ENCODE results near the gene C11orf24. TPM values are rescaled to one million over a fixed set of nuclear protein-coding genes. Genes with fewer than 3 reads are reported as not detected.

Gene C11orf24
- total RNA-seq, 1 experiment from 2014 or later: 37.8 TPM

DNA sequence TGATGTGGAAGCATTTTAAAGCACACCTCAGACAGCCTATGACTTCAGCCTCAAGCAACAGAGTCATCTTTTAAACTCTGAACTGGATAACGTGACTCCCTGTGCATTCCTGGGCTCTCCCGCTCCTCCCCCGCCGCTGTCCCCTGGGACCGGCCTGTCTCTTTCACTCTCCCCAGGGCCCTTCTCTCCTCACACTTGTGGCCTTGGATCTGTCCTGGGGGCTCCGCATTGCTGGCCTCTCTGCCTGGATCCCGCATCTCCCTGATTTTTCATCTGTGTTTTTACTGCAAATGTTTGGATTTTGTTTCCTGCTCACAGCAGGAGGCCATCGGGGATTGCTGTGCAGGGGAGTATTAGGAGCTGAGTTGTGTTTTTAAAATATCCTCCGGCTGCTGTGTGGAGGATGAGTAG lies 15.4 kb downstream of the C11orf24 start:
- H3K4me2 ChIP-seq (ENCODE audit: low read length): no peak overlapping the region
- H4K20me1 ChIP-seq (ENCODE audit: insufficient read depth): no peaks in the 10 kb centered on the region
- no peaks in the 10 kb centered on the region for H3K79me2 ChIP-seq (ENCODE audit: insufficient read depth, low read length)
- H3K4me1 ChIP-seq (ENCODE audit: control insufficient read depth in 1 of 2, insufficient read depth in 2 of 2, low read length in 2 of 2): peaks cover 3 to 17% of the 10 kb centered on the region in 2 experiments; a peak in 3 of 4 replicates
- no peak overlapping the region for H2AFZ ChIP-seq (ENCODE audit: low read depth, low read length, poor library complexity, severe bottlenecking)
- no peaks in the 10 kb centered on the region for H3K27me3 ChIP-seq (ENCODE audit: insufficient read depth, low read length)
- ChIA-PET CTCF (no interaction called here), POLR2A (no interaction called here), RAD21 (ENCODE audit: low non-redundant PET in 1 of 2, low total read pairs in 2 of 2, uncharacterized antibody in 2 of 2, unreplicated experiment in 2 of 2) (no interaction called here)
- TF ChIP-seq CBX3 (IDR thresholded peaks at IDR 0.05; ENCODE audit: low read depth) (no peak), TCF7L2 (IDR thresholded peaks at IDR 0.05; ENCODE audit: borderline replicate concordance, extremely low read depth, insufficient read depth, insufficient read length) (no peak), YY1 (IDR thresholded peaks at IDR 0.05; ENCODE audit: extremely low read depth, insufficient replicate concordance, low read depth, low read length) (no peak), ELF1 (IDR thresholded peaks at IDR 0.05; ENCODE audit: borderline replicate concordance, low read depth) (no peak), CEBPB (IDR thresholded peaks at IDR 0.05; ENCODE audit: low read depth) (no peak), POLR2A (IDR thresholded peaks at IDR 0.05; ENCODE audit: borderline replicate concordance, extremely low read depth, insufficient read depth, insufficient read length) (no peak), EZH2phosphoT487 (IDR thresholded peaks at IDR 0.05; ENCODE audit: borderline replicate concordance) (no peak), POLR2AphosphoS5 (IDR thresholded peaks at IDR 0.05; ENCODE audit: low read depth, low read length) (no peak), EGR1 (IDR thresholded peaks at IDR 0.05; ENCODE audit: low read depth) (no peak), JUND (IDR thresholded peaks at IDR 0.05) (no peak), SRF (IDR thresholded peaks at IDR 0.05; ENCODE audit: low read depth) (no peak), SIN3A (IDR thresholded peaks at IDR 0.05; ENCODE audit: low read depth) (no peak), ZNF274 (IDR thresholded peaks at IDR 0.05; ENCODE audit: low read depth, low read length) (no peak)
- TF ChIP-seq, protein P1, sequence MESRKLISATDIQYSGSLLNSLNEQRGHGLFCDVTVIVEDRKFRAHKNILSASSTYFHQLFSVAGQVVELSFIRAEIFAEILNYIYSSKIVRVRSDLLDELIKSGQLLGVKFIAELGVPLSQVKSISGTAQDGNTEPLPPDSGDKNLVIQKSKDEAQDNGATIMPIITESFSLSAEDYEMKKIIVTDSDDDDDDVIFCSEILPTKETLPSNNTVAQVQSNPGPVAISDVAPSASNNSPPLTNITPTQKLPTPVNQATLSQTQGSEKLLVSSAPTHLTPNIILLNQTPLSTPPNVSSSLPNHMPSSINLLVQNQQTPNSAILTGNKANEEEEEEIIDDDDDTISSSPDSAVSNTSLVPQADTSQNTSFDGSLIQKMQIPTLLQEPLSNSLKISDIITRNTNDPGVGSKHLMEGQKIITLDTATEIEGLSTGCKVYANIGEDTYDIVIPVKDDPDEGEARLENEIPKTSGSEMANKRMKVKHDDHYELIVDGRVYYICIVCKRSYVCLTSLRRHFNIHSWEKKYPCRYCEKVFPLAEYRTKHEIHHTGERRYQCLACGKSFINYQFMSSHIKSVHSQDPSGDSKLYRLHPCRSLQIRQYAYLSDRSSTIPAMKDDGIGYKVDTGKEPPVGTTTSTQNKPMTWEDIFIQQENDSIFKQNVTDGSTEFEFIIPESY (IDR thresholded peaks at IDR 0.05; ENCODE audit: extremely low read depth, insufficient replicate concordance, low read length): no peak
- TF ChIP-seq, protein P2, sequence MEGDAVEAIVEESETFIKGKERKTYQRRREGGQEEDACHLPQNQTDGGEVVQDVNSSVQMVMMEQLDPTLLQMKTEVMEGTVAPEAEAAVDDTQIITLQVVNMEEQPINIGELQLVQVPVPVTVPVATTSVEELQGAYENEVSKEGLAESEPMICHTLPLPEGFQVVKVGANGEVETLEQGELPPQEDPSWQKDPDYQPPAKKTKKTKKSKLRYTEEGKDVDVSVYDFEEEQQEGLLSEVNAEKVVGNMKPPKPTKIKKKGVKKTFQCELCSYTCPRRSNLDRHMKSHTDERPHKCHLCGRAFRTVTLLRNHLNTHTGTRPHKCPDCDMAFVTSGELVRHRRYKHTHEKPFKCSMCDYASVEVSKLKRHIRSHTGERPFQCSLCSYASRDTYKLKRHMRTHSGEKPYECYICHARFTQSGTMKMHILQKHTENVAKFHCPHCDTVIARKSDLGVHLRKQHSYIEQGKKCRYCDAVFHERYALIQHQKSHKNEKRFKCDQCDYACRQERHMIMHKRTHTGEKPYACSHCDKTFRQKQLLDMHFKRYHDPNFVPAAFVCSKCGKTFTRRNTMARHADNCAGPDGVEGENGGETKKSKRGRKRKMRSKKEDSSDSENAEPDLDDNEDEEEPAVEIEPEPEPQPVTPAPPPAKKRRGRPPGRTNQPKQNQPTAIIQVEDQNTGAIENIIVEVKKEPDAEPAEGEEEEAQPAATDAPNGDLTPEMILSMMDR (IDR thresholded peaks at IDR 0.05 in 2 of 3, conservative IDR thresholded peaks at IDR 0.05 in 1 of 3; ENCODE audit: borderline replicate concordance in 1 of 3, insufficient read depth in 1 of 3, low read depth in 2 of 3, low read length in 2 of 3): no peak
- TF ChIP-seq, protein P3, sequence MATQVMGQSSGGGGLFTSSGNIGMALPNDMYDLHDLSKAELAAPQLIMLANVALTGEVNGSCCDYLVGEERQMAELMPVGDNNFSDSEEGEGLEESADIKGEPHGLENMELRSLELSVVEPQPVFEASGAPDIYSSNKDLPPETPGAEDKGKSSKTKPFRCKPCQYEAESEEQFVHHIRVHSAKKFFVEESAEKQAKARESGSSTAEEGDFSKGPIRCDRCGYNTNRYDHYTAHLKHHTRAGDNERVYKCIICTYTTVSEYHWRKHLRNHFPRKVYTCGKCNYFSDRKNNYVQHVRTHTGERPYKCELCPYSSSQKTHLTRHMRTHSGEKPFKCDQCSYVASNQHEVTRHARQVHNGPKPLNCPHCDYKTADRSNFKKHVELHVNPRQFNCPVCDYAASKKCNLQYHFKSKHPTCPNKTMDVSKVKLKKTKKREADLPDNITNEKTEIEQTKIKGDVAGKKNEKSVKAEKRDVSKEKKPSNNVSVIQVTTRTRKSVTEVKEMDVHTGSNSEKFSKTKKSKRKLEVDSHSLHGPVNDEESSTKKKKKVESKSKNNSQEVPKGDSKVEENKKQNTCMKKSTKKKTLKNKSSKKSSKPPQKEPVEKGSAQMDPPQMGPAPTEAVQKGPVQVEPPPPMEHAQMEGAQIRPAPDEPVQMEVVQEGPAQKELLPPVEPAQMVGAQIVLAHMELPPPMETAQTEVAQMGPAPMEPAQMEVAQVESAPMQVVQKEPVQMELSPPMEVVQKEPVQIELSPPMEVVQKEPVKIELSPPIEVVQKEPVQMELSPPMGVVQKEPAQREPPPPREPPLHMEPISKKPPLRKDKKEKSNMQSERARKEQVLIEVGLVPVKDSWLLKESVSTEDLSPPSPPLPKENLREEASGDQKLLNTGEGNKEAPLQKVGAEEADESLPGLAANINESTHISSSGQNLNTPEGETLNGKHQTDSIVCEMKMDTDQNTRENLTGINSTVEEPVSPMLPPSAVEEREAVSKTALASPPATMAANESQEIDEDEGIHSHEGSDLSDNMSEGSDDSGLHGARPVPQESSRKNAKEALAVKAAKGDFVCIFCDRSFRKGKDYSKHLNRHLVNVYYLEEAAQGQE (IDR thresholded peaks at IDR 0.05; ENCODE audit: low read depth): no peak
- H3K36me3 ChIP-seq (ENCODE audit: control insufficient read depth in 1 of 2, insufficient read depth in 2 of 2, low read length in 2 of 2): peaks cover 0 to 9% of the 10 kb centered on the region in 2 experiments; a peak in 2 of 4 replicates
- H3K4me3 ChIP-seq (replicated peaks in 1 of 2; ENCODE audit: low read depth in 1 of 2, low read length in 2 of 2): no peak overlapping the region
- no peak overlapping the region for H3K9ac ChIP-seq (ENCODE audit: low read length)
- no TSS peak for BruUV-seq (replicated peaks)
- intact Hi-C loops (cut with micrococcal nuclease): loop anchor here (2.0 kb wide), 1 partner anchor 128 kb away; no protein-coding TSS in a partner anchor
- H3K9me2 ChIP-seq (ENCODE audit: insufficient read depth): no peaks in the 10 kb centered on the region
- ATAC-seq (no peak), DNase-seq (ENCODE audit: low read depth, low spot score) (no peak)
- no peak overlapping the region for H3K27ac ChIP-seq (ENCODE audit: low read depth, low read length)
- H3K9me3 ChIP-seq (ENCODE audit: control insufficient read depth in 1 of 2, insufficient read depth in 1 of 2, low read depth in 1 of 2, low read length in 2 of 2): no peaks in the 10 kb centered on the region
